K562 (cell line): Measurements from ENCODE around the gene AIF1L. TPM values are rescaled to one million over a fixed set of nuclear protein-coding genes. Genes with fewer than 3 reads are reported as not detected.

ENCODE experiments used
- ATAC-seq: fragments of 200-7000 bp; cut with Tn5 transposase; 3 replicates; pipeline ENCODE4 v1.9.1; 2020; ENCODE audit warnings: moderate library complexity
- BruUV-seq: library from RNA; stranded (reverse); fragments of 400-500 nt; replicated peaks from 2 replicates; lab custom pipeline; 2021; lab: Mats Ljungman, UMichigan
- CTCF ChIA-PET: fragments of 300-600 bp; formaldehyde crosslinking; extraction: SDS; loops from one replicate; lab custom pipeline; 2021; ENCODE audit warnings: low intra/inter-chr PET ratio; lab: Yijun Ruan, JAX
- POLR2A ChIA-PET: fragments of 300-600, 350-650 bp; sonication (Branson Sonifier 250); formaldehyde crosslinking; extraction: SDS; loops from one replicate; lab custom pipeline; 2021; ENCODE audit warnings: antibody characterized with exemption, inconsistent platforms; lab: Yijun Ruan, JAX
- DNase-seq, 4 experiments: peaks; one replicate each; pipeline versions ENCODE4 v3.0.0 to v3.0.0-alpha.2; 2011 to 2018; ENCODE audit warnings: low spot score in 3 of 4, mixed read lengths in 3 of 4; ENCODE audit errors: extremely low read depth in 1 of 4
- FAIRE-seq: peaks from 2 replicates; lab custom pipeline; 2011; peaks lifted over from hg19 to GRCh38; lab: Jason Lieb, UNC
- H2AFZ ChIP-seq: 2 replicates; pipeline ENCODE4 v1.6.0; 2011; ENCODE audit warnings: low read depth, low read length, control low read depth, inconsistent platforms
- H3K27ac ChIP-seq: fragments of 200-600 bp; 3 replicates; pipeline ENCODE4 v1.8.0; 2011; ENCODE audit warnings: low read depth, mild to moderate bottlenecking, control low read depth, inconsistent platforms, low read length, moderate library complexity, mixed read lengths; ENCODE audit errors: extremely low read depth
- H3K27me3 ChIP-seq, 2 experiments: fragments of 300-600 bp in 1 of 2; 2 replicates in 1 of 2; 3 replicates in 1 of 2; pipeline versions ENCODE4 v1.6.0 to v1.8.0; 2011; ENCODE audit warnings: inconsistent platforms in 2 of 2, low read length in 2 of 2, mild to moderate bottlenecking in 1 of 2, mixed read lengths in 1 of 2, moderate library complexity in 1 of 2; ENCODE audit not compliant: control insufficient read depth in 2 of 2, insufficient read depth in 2 of 2
- H3K36me3 ChIP-seq: fragments of 300-600 bp; 3 replicates; pipeline ENCODE4 v1.8.0; 2011; ENCODE audit warnings: mild to moderate bottlenecking, low read length, inconsistent platforms; ENCODE audit not compliant: control insufficient read depth, insufficient read depth
- H3K4me1 ChIP-seq, 2 experiments: fragments of 200-600 bp in 1 of 2; replicated peaks in 1 of 2; 2 replicates in 1 of 2; 3 replicates in 1 of 2; pipeline versions ENCODE4 v1.5.1 to v1.8.0; 2011; ENCODE audit warnings: inconsistent platforms in 2 of 2, low read length in 2 of 2, mild to moderate bottlenecking in 1 of 2, mixed read lengths in 1 of 2, moderate library complexity in 1 of 2; ENCODE audit not compliant: control insufficient read depth in 2 of 2, insufficient read depth in 2 of 2
- H3K4me2 ChIP-seq: 2 replicates; pipeline ENCODE4 v1.6.1; 2011; ENCODE audit warnings: low read length, control low read depth, inconsistent platforms, mixed read lengths; ENCODE audit not compliant: insufficient read depth
- H3K4me3 ChIP-seq: fragments of 200-600 bp; sonication (generic), shearing (Covaris generic); 2 replicates; pipeline ENCODE4 v1.5.1; 2016; ENCODE audit warnings: control low read depth, inconsistent platforms
- H3K79me2 ChIP-seq: fragments of 200-600 bp; 3 replicates; pipeline ENCODE4 v1.8.0; 2011; ENCODE audit warnings: low read length, inconsistent platforms; ENCODE audit not compliant: control insufficient read depth, insufficient read depth
- H3K9ac ChIP-seq, 2 experiments: 2 replicates each; pipeline versions ENCODE4 v1.6.0 to v1.6.1; 2011; ENCODE audit warnings: low read depth in 2 of 2, low read length in 2 of 2, control low read depth in 1 of 2, inconsistent platforms in 1 of 2, mild to moderate bottlenecking in 1 of 2, mixed read lengths in 1 of 2; ENCODE audit not compliant: insufficient read depth in 1 of 2
- H3K9me1 ChIP-seq: one replicate; pipeline ENCODE4 v1.6.0; 2011; ENCODE audit warnings: inconsistent platforms, mild to moderate bottlenecking, low read length, moderate library complexity; ENCODE audit not compliant: control insufficient read depth, insufficient read depth
- H3K9me3 ChIP-seq: replicated peaks from 2 replicates; pipeline ENCODE4 v1.5.1; 2011; ENCODE audit warnings: low read depth, low read length, inconsistent platforms; ENCODE audit not compliant: control insufficient read depth, insufficient read depth
- H4K20me1 ChIP-seq: replicated peaks from 2 replicates; pipeline ENCODE4 v1.6.1; 2011; ENCODE audit warnings: low read length, inconsistent platforms, mixed read lengths; ENCODE audit not compliant: control insufficient read depth, insufficient read depth
- CREB5 ChIP-seq: fragments of 250-450 bp; sonication (Bioruptor Pico); IDR thresholded peaks from 2 replicates; pipeline ENCODE4 v1.5.0; 2020; ENCODE audit warnings: mild to moderate bottlenecking
- RBM15 ChIP-seq: fragments of 200-400 bp; formaldehyde crosslinking; IDR thresholded peaks from 2 replicates; pipeline ENCODE4 v1.6.1; 2018; ENCODE audit warnings: mild to moderate bottlenecking, low read length, moderate library complexity; ENCODE audit not compliant: insufficient read depth
- SIX5 ChIP-seq, 2 experiments: IDR thresholded peaks; 2 replicates each; pipeline ENCODE4 v1.6.1; 2011; ENCODE audit warnings: low read length in 2 of 2, borderline replicate concordance in 1 of 2, low read depth in 1 of 2, mild to moderate bottlenecking in 1 of 2, moderate library complexity in 1 of 2; ENCODE audit not compliant: insufficient read depth in 1 of 2
- TEAD2 ChIP-seq: fragments of 450-650 bp; IDR thresholded peaks from 2 replicates; pipeline ENCODE4 v1.6.1; 2016; ENCODE audit warnings: missing genetic modification characterization, control low read depth, missing compliant biosample characterization
- WGBS: fragments of 100-300 bp; shearing (Covaris generic); methylation state at CpG from one replicate; pipeline ENCODE4 v1.1.6; 2016; ENCODE audit warnings: low coverage, mixed read lengths; ENCODE audit not compliant: insufficient coverage; ENCODE audit errors: missing lambda C conversion rate; 5-methylcytosine and 5-hydroxymethylcytosine counted together
- in situ Hi-C: fragments of 300-500 bp; cut with MboI; formaldehyde crosslinking; loops from 4 replicates; pipeline ENCODE4 v1.15.0; 2018; ENCODE audit warnings: inconsistent platforms, mixed read lengths
- intact Hi-C: fragments of 100-400 bp; cut with micrococcal nuclease; formaldehyde crosslinking; loops from 2 replicates; pipeline ENCODE4 v1.14.2; 2022
- polyA plus RNA-seq, 8 experiments: library from polyadenylated mRNA; depleted of rRNA in 4 of 8; stranded (reverse) in 5 of 8; unstranded in 3 of 8; fragments of >200 nt; fragmentation: Nextera tagmentation in 2 of 8; fragmentation: Illumina TruSeq in 1 of 8; extraction: Ambion mirVana in 2 of 8; extraction: Trizol in 1 of 8; gene quantifications; 2 replicates each; pipeline versions ENCODE4 v1.2.1 to v1.2.3, GENCODE V29; 2011 to 2014; ENCODE audit warnings: inconsistent platforms in 1 of 8, missing spikeins in 1 of 8
- total RNA-seq, 7 experiments: library from RNA; depleted of rRNA in 6 of 7; stranded (reverse); fragments of >200 nt in 6 of 7; fragmentation: Illumina TruSeq in 2 of 7; extraction: Trizol in 2 of 7; gene quantifications; 2 replicates each; pipeline versions ENCODE4 v1.2.1 to v1.2.3, GENCODE V29; 2011 to 2021; ENCODE audit warnings: low replicate concordance in 1 of 7
- TF ChIP-seq, protein P1 (sequence below): sonication (generic); formaldehyde crosslinking; IDR thresholded peaks from 2 replicates; pipeline ENCODE4 v1.8.1; 2023; ENCODE audit warnings: mild to moderate bottlenecking, missing genetic modification reagents, moderate library complexity

Gene AIF1L
- total and polyA plus RNA-seq, 9 of the 15 experiments (the other 6 are each of a cell fraction or from before 2014, with no cell fraction given): 0.34 to 9.1 (median 1.3) TPM

DNA sequence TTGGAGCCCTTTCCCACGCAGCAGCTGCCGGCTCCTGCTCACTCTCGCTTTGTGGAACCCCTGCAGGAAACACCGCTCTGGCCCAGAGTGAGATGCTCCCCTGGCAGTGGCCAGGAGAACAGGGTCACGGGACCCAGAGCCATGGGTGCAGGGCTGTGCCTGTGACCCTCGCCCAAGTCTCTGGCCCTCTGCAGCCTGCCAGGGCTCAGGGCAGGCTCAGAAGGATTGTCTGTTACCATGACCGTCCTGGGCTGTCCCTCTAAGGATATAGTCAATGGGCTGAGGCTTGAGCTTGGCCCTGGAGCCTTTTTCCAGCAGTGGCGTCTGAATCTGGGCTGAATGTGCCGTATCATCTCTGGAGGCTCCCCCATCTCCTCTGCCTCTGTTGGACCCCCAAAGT, 28.7 kb upstream of the AIF1L start:
- no peak overlapping the region for H3K4me3 ChIP-seq
- no peak overlapping the region for H3K27ac ChIP-seq
- no TSS peak for BruUV-seq
- intact Hi-C loops: no loop called here
- FAIRE-seq (no peak), ATAC-seq (peak; percentile 23)
- POLR2A ChIA-PET: interaction anchor here (1.3 to 99.3 kb wide), 3 partner anchors 1 to 73 kb away, joined by 3 to 3336 read pairs (median 3336); partner anchors contain the start of genes AIF1L and NUP214
- peaks cover 90 to 100% of the 10 kb centered on the region in 2 experiments for H3K27me3 ChIP-seq
- H3K9me3 ChIP-seq: no peaks in the 10 kb centered on the region
- no peaks in the 10 kb centered on the region for H3K79me2 ChIP-seq
- TF ChIP-seq SIX5 (IDR thresholded peaks at IDR 0.05; ENCODE audit: borderline replicate concordance in 1 of 2, insufficient read depth in 1 of 2, low read depth in 1 of 2, low read length in 2 of 2) (no peak), CREB5 (CRISPR knock-in tag) (no peak), RBM15 (no peak), TEAD2 (tag) (no peak)
- TF ChIP-seq, protein P1, sequence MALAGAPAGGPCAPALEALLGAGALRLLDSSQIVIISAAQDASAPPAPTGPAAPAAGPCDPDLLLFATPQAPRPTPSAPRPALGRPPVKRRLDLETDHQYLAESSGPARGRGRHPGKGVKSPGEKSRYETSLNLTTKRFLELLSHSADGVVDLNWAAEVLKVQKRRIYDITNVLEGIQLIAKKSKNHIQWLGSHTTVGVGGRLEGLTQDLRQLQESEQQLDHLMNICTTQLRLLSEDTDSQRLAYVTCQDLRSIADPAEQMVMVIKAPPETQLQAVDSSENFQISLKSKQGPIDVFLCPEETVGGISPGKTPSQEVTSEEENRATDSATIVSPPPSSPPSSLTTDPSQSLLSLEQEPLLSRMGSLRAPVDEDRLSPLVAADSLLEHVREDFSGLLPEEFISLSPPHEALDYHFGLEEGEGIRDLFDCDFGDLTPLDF (CRISPR knock-in tag): peak; percentile 5; the same call in 1 of the 2 replicates
- TF ChIP-seq, all 486 proteins: peak for 1
- peak in 1 of 4 experiments; percentile 61 for DNase-seq
- Histone ChIP-seq H3K4me1 (peaks cover 0 to 37% of the 10 kb centered on the region in 2 experiments; a peak in 1 of 5 replicates), H3K36me3 (no peaks in the 10 kb centered on the region), H3K4me2 (no peak overlapping the region), H3K9ac (peak overlapping the region in 1 of 2 experiments; percentile 8; a peak in 2 of 4 replicates), H3K9me1 (peaks cover 8% of the 10 kb centered on the region), H2AFZ (no peak overlapping the region), H4K20me1 (peaks cover 73% of the 10 kb centered on the region)
- 1% methylated on average over 9 of the region's 9 CpGs for WGBS
- CTCF ChIA-PET: interaction anchor here (0.8 kb wide), 1 partner anchor 10 kb away, joined by 3 read pairs; no protein-coding TSS in a partner anchor
- in situ Hi-C loops: no loop called here
